Measurements from ENCODE around the gene PPIL1.

The PPIL1 gene

GRCh38 chr6:36916126-36916525 is 41.5 kb upstream of the PPIL1 start:
- Mint-ChIP-seq H3K9me3 (no peaks in the 10 kb centered on the region), H3K4me1 (peaks cover 13% of the 10 kb centered on the region), H3K36me3 (ENCODE audit: low read depth) (peaks cover 40% of the 10 kb centered on the region), H3K27me3 (ENCODE audit: low read depth) (no peaks in the 10 kb centered on the region), H3K27ac (peak overlapping the region; percentile 33 to 83 (median 78)), H3K4me3 (no peak overlapping the region)
- no peak for TF ChIP-seq CTCF (IDR thresholded peaks at IDR 0.05; ENCODE audit: unreplicated experiment in 3 of 3)

- Mint-ChIP-seq H3K27me3 (ENCODE audit: low read depth) (no peaks in the 10 kb centered on the region), H3K4me3 (no peak overlapping the region), H3K36me3 (ENCODE audit: low read depth) (peaks cover 35% of the 10 kb centered on the region), H3K4me1 (peaks cover 13% of the 10 kb centered on the region), H3K27ac (peak overlapping the region; percentile 33 to 83 (median 78)), H3K9me3 (no peaks in the 10 kb centered on the region)
- no peak for TF ChIP-seq CTCF (IDR thresholded peaks at IDR 0.05; ENCODE audit: unreplicated experiment in 3 of 3)
These were observed 41.0 kb upstream of the PPIL1 start for GRCh38 chr6:36915599-36915998.

GRCh38 chr6:36914227-36914794 is 39.7 kb upstream of the PPIL1 start:
- H3K4me1 Mint-ChIP-seq, result peaks cover 13% of the 10 kb centered on the region
- no peak overlapping the region for H3K4me3 Mint-ChIP-seq
- no peaks in the 10 kb centered on the region for H3K27me3 Mint-ChIP-seq (ENCODE audit: low read depth)
- no peaks in the 10 kb centered on the region for H3K9me3 Mint-ChIP-seq
- TF ChIP-seq CTCF (IDR thresholded peaks at IDR 0.05; ENCODE audit: unreplicated experiment in 3 of 3), result no peak
- H3K36me3 Mint-ChIP-seq (ENCODE audit: low read depth), result peaks cover 34% of the 10 kb centered on the region
- peak overlapping the region in 2 of 3 experiments; percentile 27 to 45 for H3K27ac Mint-ChIP-seq

- no peak for TF ChIP-seq CTCF (IDR thresholded peaks at IDR 0.05; ENCODE audit: unreplicated experiment in 3 of 3)
- Mint-ChIP-seq H3K4me1 (peaks cover 15% of the 10 kb centered on the region), H3K27me3 (ENCODE audit: low read depth) (no peaks in the 10 kb centered on the region), H3K4me3 (no peak overlapping the region), H3K9me3 (no peaks in the 10 kb centered on the region), H3K36me3 (ENCODE audit: low read depth) (peaks cover 38% of the 10 kb centered on the region), H3K27ac (no peak overlapping the region)
These were observed 38.5 kb upstream of the PPIL1 start for GRCh38 chr6:36913082-36913481.

GRCh38 chr6:36912586-36912985 is 38.0 kb upstream of the PPIL1 start:
- H3K27ac Mint-ChIP-seq, result no peak overlapping the region
- H3K4me1 Mint-ChIP-seq, result peaks cover 18% of the 10 kb centered on the region
- peaks cover 3% of the 10 kb centered on the region for H3K27me3 Mint-ChIP-seq (ENCODE audit: low read depth)
- H3K4me3 Mint-ChIP-seq, result no peak overlapping the region
- peaks cover 38% of the 10 kb centered on the region for H3K36me3 Mint-ChIP-seq (ENCODE audit: low read depth)
- TF ChIP-seq CTCF (IDR thresholded peaks at IDR 0.05; ENCODE audit: unreplicated experiment in 3 of 3), result no peak
- no peaks in the 10 kb centered on the region for H3K9me3 Mint-ChIP-seq

- no peak for TF ChIP-seq CTCF (IDR thresholded peaks at IDR 0.05; ENCODE audit: unreplicated experiment in 3 of 3)
- peaks cover 16% of the 10 kb centered on the region for H3K4me1 Mint-ChIP-seq
- H3K4me3 Mint-ChIP-seq, result no peak overlapping the region
- H3K36me3 Mint-ChIP-seq (ENCODE audit: low read depth), result peaks cover 39% of the 10 kb centered on the region
- no peak overlapping the region for H3K27ac Mint-ChIP-seq
- H3K9me3 Mint-ChIP-seq, result no peaks in the 10 kb centered on the region
- H3K27me3 Mint-ChIP-seq (ENCODE audit: low read depth), result peaks cover 3% of the 10 kb centered on the region
These were observed 37.4 kb upstream of the PPIL1 start for GRCh38 chr6:36912030-36912454.

Measured in nephron (organoid).